HG02852 (cell line): Measurements from ENCODE around the gene ZNF670.
"Not testable (repeated sequence)": the region's sequence is repeated elsewhere in the genome, so short reads cannot be mapped to it uniquely, and the experiment has no call there.

Source experiments
- ATAC-seq: cut with Tn5 transposase; IDR thresholded peaks from one replicate; pipeline ENCODE4 v1.9.1; 2021; ENCODE audit warnings: mild to moderate bottlenecking, moderate library complexity; ENCODE audit not compliant: unreplicated experiment

The ZNF670 gene

DNA sequence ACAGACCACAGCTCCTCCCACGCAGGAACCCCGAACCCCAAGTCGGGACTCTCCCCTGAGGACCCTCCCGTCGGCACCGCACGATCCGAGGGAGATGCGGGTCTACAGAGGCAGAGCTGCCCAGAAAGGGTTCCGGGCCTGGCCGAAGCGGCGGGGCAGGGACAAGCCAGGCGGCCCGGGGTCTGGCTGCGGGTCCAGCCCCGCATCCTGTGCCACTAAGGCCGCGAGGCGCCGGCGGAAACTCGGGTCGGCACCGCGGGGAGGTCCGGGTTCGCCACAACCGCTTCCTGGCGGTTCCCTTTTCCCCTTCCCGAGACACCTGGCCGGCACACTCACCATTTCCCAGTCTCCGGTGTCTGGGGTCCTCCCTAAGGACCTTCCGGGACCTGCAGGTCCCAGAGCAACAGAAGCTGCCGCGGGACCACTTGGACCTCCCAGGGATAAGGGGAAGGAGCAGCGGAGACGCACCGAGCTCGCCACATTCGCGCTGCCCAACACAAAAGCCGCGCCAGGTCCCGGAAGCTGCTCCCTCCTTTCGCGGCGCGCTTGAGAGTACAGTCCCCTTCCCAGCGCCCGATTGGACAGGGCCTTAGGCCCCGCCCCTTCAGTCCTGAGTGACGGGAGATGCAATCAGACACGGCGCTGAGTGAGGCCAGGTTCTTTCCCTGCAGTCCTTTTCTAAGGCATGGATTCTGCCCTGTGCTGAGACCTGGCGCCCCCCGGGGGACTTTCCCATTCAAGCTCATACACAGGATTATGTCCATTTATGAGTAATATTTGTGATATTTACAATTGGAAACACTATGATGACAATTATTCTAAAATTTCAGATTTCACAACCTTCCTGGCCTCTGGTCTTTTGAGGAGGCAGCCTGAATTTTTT lies at the start of gene ZNF670:
ZNF670 (minus strand) TSS at position 554 of the 883 bp plus-strand sequence; CDS start at position 339, 215 bp downstream.
- peak; percentile 99 for ATAC-seq

DNA sequence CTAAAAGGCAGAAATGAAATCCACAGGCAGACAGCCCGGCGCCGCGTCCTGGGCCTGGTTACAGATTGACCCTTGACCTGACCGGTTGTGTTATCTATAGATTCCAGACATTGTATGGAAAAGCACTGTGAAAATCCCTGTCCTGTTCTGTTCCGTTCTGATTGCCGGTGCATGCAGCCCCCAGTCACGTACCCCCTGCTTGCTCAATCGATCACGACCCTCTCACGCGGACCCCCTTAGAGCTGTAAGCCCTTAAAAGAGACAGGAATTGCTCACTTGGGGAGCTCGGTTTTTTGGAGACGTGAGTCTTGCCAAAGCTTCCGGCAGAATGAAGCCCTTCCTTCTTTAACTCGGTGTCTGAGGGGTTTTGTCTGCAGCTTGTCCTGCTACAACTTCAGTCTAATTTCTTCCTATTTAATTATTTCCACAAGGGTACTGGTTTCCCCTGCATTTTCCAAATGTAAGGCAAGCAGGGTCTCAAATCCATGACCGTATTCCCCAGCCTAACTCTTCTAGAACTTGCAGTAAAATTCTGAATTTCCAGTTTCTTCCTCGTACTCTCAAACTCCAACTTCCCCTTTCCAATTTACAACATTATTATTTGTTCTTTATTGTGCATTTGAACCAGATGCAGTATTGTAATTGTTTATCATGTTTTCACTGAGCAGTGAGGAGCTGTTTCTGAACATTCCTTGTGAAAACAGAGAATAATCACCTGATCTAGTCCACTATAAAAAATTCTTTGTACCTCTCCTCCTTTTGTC lies 49.1 kb upstream of the ZNF670 start:
- not testable (repeated sequence) for ATAC-seq

DNA sequence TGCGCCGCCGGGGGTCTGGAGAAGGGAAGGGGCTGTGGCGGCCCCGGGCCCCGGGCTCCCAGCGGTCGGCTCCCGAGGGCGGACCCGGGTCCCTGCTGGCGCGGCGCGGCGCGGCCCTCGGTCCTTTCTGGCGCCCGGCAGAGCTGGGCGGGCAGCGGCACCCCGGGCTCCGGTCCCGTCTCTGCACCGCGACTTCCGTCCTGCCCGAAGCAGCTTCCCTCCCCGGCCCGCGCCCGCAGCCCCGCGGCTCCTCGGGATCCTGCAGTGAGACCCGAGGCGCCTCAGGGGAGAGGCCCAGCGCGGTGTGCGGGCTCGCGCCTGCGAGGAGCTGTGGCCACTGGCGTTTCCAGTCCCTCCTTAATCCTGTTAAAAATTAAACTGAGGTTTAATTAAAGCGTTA lies 48.0 kb upstream of the ZNF670 start:
- peak; percentile 64 for ATAC-seq

DNA sequence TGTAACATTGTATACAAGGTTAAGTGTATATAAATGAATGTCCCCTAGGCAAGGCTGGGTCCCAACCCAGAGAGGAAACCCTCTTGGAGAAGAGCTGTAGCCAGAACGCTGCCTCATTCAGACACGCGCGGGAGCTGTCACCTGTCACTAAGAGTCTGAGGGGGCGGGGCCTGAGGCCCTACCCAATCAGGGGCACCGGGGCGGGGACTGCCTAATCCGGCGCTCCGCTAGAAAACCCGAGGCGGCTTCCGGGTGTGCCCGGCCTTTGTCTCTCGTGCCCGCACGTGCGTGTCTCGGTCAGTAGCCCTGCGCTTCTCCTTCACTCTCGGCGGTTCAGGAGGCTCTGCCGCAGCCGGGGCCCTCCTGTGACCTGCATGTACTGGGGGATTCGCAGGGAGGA lies 47.6 kb upstream of the ZNF670 start:
- ATAC-seq = peak; percentile 99

DNA sequence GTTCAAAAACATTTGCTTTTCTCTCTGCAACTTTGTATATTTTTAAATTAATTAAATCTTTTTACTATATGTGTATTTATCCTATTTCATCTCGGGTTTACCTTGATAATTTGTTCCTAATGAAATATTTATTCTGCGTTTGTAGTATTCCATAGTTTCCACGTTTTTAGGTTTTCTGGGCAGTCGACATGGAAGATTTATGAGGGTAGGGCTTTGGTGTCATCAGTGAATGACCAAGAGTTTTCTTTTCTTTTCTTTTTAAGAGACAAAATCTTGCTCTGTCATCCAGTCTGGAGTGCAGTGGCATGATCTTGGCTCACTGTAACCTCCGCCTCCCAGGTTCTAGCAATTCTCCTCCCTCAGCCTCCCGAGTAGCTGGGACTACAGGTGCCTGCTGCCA lies 42.8 kb upstream of the ZNF670 start:
- no peak for ATAC-seq

DNA sequence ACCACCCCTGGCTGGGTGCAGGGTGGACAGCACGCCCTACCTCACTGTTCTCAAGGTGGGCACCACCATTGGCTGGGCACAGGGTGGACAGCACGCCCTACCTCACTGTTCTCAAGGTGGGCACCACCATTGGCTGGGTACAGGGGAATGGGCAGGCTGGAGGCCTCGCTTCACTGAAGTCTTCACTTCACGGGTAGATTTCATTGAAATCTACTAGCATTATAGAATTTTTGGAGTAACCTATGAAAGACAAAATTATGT lies 41.7 kb upstream of the ZNF670 start:
- not testable (repeated sequence) for ATAC-seq

DNA sequence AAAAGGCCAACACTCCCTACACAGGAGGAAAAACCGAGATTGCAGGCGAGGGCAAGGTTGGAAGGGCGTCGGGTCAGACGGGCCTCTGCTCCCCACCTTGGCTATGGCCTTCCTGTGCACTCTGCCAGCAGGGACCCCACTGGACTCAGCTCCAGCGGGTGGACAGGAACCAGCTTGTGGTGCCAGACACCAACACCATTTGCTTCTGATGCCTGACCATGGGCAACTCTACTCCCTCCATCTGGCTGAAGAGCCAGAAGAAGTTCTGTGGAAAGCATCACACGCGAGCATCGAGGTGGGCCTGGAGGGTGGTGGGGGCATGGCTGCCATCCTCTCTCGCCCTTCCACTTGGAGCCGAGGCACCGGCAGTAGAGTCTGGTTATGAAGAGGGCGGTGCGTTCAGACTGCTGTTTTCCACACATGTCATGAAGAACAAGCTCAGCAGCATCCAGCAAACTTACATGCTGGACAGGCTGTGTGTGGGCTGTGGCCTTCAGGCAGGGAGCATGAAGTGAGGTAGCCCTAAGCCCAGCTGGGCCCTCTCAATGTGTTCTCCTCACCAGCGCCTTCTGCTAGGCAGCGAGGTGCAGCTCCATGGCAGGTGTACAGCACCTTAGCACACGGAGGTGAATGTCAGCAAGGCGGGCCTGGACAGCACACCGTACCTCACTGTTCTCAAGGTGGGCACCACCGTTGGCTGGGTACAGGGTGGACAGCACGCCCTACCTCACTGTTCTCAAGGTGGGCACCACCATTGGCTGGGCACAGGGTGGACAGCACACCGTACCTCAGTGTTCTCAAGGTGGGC lies 41.2 kb upstream of the ZNF670 start:
- ATAC-seq = no peak

DNA sequence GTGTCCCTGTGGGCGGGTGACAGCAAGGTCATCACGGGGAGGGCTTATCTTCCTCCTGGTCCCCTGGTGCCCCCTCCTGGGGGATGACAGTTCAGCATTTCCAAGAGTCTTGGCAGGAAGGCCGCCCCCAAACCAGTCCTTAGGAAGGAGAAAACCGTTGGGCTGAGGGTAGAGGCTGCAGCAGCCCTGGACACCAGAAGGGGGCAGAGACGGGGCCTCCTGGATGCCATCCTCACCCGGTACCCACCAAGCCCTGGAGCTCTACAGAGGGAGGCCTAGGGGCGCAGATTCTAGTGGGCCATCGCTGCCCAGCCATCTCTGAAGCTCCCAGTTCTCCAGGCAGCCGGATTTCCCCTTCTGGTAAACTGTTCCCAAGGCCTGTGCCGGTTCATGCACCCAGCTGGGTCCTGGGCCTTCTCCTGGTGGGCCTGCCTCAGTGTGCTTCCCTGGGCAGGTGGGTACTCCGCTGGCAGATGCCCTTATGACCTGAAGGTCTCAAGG lies 40.4 kb upstream of the ZNF670 start:
- ATAC-seq = no peak

DNA sequence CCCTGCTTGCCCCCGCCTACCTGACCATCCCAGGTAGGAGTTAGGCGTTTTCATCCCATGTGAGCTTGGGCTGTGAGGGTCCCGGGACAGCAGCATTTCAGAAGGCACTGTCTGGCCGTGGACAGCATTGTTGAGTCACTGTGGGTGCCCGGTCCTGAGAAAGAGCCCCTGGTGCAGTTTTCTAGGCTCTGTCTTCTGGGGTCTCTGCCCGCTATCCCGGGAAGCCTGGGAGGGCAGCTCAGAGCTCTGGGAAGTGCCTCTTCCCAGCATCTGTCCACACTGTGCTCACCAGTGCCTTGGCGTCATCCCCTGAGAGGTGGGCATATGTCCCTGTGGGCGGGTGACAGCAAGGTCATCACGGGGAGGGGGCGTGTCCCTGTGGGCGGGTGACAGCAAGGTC lies 36.9 kb upstream of the ZNF670 start:
- ATAC-seq = no peak

DNA sequence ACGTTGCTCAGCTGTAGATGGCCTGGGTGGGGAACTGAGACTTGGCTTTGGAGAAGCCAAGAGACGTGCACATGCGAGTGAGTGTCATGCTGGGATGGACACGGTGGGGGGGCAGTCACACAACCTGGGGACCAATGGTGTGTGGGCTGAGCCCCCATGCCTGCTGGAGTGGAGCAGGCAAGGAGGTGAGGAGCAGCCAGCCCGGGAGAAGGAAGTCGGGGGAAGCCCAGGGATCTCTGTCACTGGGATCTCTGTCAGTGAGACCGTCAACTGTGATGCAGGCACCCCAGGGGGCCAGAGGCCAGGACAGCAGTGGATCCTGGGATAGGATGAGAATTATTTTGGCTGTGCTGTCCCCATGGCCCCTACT lies 36.5 kb upstream of the ZNF670 start:
- no peak for ATAC-seq

DNA sequence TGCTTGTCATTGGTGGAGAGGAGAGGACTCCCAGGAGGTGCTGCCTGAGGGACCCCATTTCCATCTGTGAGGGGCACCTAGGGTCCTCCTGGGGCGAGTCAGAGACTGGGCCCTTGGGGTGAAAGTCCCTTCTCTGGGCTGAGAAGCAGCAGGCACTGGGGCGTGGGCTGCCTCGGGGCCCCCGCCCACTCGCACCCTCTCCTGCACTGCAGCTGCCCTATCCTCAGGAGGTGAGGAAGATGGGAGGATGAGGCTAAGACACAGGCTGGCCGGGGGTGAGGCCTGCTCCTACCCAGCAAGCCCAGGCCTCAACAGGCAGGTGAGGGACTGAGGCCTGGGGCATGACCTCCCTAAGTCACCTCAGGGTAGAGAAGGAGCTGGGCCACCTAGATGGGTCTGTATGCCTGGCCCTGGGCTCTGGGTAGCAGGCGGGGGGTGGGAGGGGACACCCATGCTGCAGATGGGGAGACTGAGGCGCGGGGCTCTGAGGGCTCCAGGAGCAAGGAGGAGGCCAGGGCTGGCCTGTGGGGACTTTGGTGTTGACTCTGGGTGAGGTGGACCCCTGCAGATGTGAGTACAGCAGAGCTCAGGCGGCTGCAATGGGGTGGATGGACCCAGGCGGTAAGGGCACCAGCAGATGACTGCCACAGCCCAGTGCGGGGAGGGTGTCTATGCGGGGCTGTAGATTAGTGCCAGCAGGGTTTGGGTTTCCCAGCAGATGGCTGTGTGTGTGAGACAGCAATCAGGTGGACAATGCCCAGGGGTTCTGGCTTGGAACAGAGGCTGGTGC lies 35.9 kb upstream of the ZNF670 start:
- ATAC-seq = no peak

DNA sequence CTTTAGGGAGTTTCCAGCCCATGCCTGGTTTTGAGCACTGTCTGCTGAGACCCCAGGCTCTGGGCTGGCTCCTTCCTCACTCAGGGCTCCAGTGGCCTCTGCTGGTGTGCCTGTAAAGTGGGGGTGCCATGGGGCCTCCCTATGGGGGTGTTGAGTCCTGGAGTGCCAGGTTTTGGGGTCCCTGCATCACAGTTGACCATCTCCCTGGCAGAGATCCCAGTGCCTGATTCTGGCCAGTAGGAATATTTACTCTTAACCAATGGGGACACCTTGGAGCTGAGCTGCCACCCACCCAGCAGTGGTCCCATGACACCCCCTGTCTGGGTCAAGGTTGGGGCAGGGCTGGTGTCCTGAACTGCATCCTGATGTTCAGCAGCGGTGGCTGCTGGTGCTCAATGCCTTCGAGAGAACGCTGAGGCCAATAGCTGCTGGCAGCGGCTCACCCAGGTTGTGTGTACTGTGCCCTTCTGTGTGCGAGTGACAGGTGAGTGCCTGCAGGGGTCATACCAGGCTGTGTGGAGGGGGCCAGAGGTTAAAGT lies 35.2 kb upstream of the ZNF670 start:
- no peak for ATAC-seq

DNA sequence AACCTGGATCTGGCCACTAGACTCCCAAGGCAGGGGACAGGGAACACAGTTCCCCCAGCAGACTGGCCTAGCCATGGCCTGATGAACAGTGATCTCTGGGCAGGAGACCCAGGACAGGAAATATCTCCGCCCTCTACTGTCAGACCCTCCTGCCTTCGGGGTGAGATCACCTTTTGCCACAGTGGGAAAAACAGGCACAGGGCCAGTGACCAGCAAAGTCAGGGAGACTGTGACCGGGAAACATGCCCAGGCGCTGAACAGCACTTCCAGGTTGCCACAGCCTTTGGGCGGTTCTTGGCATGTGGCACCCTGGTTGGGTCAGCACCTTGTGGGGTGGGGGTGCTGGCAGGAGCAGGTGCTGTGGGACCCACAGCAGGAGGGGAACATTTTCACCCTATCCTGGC lies 34.5 kb upstream of the ZNF670 start:
- no peak for ATAC-seq

DNA sequence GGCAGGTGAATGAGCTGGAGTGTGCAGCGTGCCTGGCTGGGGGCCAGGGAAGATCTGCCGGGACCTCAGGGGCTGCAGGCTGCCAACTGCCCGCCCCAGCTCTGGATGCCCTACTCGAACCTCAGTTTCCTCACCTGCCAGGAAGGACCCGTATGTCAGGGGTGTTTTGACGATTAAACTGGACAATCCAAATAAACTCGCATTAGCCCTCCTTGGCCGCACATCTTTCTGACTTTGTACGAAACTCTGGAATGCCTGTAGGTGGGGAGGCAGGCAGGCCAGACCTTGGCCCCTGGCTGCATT lies 33.8 kb upstream of the ZNF670 start:
- ATAC-seq = no peak

DNA sequence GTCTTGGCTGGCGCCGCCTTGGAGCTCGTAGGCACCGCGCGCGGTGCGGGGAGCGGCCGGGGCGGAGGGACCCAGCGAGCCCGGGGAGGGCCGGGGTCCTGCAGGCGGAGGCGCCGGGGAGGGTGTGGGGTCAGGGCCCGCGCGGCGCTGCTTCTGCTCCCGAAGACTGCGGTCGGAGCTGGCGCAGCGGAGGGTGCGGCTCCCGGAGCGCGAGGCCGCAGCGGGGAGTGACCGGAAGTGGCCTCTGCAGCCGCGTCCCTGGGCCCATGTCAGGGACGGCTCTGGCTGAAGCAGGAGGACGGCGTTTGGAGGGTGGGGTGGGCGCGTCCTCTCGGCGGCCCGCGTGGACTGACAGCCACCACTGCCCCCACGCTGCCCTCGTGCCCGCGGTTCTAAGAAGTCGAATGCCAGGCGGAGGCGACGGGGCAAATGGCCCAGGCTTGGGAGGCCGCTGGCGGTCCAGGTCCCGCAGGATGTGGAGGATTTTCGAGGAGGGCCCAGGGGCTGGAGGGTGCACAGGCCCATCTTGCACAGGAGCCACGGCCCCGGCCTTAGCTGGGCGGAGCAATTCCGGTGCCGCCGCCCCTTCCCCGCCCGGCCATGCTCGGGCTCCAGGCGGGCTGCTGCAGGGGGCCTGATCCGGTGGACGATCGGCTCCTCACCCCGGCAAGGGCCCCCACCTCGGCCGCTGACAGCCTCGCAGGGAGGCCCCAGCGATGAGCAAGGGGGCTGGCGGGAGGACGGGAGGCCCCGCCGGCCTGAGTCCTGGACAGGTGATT lies 33.3 kb upstream of the ZNF670 start:
- no peak for ATAC-seq

DNA sequence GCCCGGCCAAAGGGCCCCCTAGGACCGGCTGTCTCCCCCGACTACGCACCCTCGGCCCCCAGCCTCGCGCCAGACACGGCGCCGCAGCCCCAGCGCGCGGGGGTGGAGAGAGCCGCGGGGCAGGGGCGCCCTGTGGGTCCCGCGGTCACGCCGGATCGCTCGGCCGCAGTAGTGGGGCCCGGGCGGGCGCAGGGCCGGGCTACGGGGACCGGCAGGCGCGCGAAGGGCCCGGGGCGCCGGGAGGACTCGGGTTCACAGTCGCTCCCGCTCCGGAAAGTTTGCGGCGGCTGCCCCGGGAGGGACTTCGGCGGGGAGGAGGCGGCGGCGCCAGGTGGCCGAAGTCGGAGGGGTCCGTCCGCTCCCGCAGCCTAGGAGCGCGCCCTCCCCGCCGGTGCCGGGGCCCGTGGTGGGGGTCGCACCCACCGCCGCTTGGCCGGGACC lies 32.7 kb upstream of the ZNF670 start:
- no peak for ATAC-seq

DNA sequence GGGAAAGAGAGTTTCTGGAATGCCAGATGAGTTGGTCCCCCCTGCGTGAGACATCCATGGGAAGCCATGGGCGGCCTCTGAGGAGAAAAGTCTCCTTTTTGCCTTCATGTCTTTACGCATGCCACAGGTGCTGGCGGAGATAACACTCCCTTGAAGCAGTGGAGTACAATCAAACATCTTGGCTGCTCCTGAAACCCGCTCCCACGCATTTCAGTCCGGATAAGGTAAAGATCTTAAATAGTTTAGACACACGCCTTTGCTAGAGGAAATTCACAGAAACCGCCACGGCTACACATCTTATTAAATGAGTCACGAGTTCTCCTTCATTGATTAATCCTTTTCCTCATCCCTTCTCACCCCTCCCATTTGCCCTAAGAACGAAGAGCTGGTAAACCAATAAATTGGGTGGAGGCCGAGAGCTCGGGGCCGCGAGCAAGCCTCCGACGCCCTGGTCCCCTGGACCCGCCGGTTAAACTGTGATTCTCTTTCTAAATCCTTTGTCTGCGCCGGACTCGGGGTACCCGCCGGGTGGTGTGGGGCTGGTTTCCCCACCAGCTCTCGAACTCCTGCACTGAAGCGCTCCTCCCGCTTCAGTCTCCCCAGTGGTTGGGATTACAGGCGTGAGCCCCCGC lies 32.1 kb upstream of the ZNF670 start:
- no peak for ATAC-seq

DNA sequence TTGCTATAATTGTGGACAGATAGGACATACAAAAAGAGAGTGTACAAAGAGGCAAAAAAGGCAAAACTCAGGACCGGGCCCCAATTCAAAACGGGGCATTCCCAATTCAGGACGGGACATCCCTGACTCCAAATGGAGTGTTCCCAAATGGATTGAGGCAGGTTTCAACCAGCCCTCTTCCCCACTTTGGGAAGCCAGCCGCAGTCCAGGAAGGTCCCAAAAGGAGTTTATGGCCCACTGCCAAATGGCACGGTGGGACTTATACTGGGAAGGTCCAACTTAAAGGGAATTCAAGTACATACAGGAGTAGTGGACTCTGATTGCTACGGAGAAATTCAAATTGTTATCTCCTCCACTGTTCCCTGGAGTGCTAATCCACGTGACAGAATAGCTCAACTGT lies 29.1 kb upstream of the ZNF670 start:
- ATAC-seq = no peak

DNA sequence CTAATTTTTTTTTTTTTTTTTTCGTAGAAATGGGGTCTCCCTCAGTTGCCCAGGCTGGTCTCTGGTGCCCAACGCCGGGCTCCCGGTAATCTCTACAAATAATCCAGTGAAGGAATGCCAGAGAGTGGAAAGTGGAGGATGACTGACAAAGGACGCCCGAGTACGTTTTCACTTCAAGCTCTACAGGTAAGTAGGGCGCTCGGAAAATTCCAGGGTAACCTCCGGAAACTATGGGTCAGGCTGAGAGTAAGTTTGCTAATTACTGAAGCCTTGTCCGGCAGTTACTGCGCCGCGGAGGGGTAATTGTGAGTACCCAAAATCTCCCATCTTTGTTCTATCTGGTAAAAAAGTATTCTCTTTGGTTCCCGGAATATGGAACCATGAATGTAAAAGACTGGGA lies 27.4 kb upstream of the ZNF670 start:
- no peak for ATAC-seq
